NCI-H2196 (cell line): Measurements from ENCODE around the gene NAA35.
"Not testable (repeated sequence)": the region's sequence is repeated elsewhere in the genome, so short reads cannot be mapped to it uniquely, and the experiment has no call there.

Experiments
- DNase-seq: peaks from one replicate; lab custom pipeline; 2025; ENCODE audit not compliant: unreplicated experiment; lab: John Stamatoyannopoulos, UW

Gene NAA35

DNA sequence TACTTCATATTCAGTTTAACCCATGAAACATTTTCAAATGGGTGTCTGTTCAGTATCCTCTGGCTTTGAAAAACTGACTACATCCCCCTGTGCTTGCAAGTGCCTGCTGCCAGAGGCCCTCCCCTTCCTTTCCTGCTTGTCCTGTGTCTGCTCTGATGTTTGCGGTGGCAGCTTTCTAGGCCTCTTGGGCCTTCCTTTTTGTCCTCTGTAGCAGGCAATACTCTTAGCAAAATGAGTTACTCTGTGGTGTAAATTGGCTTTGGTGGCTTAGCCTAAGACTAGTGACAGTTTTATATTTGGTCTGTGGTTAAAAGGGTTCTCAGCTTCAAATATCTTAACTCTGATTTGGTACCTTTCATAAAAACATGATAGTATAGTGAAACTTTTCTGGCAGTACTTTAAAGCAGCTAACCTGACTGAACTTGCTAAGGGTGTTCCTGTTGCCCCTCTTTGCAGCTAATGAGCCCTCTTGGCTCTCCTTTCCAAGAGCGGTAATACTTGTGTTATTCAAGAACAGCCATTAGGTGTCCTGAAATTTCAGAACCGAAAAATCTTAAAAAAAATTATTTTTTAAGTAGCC lies 81.8 kb downstream of the NAA35 start:
- DNase-seq = no peak

DNA sequence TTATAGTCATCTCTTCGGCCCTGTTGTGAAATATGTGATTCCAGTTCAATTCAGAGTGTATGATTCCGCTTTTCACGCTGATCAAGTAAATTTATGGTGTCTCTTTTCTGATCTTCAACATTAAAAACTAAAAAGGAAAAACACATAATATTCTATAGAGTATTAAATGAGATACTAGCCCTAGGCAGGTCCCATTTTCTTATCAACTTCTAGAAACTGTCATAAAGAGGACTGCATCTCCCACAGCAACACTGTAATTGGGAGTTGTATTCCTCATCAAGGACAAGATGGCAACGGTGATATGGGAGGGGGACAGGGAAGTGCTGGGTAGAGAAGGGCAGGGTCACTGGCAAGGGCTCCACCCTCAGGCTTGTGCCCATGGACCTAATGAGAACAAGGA lies 86.8 kb downstream of the NAA35 start:
- DNase-seq = no peak

DNA sequence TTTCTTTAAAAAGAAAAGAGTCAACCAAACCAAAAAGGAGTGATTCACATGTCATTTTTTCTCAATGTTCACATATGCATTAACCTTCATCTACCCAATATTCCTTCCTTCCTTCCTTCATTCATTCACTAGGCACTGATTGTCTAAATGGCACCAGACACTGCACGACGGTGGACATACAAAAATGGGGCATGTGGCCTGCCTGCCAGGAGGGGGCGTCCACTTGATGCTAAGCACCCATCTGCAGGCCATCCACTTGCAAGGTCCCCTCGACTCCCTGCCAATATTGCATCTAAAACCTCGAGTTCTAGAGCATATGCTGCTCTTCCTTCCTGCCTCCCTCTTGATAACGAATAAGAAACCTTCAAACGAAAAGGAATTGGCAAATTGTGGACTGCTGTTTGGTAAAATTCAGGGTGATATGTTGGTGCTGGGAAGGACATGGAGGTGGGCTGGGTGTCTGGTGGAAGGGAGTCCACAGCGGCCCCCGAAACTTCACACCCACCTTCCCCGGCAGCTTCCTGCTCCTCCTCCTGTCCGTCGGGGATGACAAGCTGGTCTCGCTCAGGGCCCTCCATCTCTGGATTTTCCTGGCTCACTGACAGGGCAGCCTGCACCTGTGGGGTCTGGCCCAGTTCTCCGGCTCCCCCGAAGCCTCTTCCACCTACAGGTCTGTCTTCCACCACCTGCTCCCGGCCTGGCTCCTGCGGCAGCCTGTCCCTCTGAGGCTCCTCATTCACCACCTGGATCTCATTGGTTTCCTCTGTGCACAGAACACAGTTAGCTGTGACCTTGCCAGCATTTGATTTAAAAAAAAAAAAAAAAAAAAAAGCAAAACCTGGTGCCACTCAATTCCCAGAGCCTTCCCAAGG lies 94.2 kb downstream of the NAA35 start:
- no peak for DNase-seq

DNA sequence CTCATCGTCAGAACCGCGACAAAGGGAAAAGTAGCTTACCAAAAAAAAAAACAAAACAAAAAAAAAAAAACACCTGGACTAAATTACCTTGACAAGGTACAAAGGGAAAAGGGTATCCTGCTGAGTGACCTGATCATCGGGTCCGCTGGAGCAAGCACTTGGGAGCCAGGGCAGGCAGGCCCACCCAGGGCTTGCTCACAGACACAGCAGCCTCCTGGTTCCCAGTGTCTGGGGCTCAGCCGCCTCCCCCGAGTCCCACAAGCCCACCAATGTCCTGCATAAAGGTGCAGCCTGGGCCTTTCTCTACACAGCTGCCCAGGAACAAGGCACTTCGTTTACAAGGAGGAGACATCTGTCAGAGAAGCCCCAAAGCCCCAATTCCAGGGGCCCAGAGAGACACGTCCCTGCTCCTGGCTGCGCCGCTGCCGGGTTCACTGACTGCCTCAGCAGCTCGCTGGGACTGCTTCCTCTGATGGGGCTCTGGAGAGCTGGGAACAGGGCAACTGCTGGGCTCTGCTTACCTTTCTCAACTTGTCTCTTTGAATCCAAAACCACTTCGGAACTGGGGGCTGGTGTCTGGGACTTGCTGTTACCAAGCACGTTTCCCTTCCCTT lies 95.0 kb downstream of the NAA35 start:
- no peak for DNase-seq

DNA sequence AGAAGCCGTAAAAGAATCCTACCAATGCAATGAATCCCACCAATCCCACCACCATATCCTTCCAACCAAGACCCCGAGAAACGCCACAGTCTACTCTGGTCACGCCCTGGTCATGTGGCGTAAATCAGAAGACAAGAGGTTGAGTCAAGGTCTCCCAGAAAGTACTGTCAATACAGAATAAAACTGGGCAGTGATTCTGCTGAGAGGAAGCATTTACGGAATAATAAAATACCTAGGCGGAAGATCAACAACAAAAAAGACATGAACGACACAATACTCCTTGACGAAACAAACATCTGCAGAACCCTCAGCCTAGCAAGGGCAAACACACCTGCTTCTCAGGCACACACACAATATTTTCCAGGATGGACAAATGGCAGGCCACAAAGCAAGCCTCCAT lies 95.6 kb downstream of the NAA35 start:
- no peak for DNase-seq

DNA sequence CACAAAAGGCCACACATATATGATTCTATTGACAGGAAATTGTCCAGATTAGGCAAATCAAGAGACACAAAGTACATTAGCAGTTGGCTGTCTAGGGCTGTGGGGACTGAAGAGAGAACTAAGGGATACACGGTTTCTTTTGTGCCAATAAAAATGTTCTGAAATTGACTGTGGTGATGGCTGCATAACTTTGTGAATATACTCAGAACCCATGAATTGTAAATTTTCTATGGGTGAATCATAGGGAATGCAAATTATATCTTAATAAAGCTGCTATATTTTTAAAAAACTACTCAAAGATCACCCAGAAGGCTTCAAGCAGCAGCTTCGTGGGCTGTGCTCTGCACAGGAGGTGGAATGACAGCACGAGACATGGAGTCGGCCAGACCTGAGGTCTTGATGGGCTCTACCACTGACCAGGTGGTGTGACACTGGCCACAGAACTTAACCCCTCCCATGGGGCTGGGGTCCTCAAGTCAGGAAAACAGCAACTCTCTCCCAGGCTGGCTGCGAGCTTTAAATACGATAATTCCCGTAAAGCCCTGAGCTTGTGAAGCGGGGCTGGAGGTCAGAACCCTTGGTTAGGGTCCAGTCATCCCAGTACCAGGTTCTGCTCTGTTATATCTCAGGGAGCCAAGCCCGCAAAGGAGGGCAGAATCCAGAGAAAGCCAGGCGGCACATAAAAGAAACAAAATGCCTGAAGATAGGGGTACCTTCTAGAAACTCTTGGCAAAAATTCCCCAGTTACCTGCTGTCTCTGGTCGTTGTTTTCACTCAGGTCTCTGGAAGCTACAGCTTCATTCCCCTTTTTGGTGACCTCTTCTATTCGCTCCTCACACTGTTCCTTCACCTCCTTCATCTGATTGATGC lies 99.3 kb downstream of the NAA35 start:
- no peak for DNase-seq

DNA sequence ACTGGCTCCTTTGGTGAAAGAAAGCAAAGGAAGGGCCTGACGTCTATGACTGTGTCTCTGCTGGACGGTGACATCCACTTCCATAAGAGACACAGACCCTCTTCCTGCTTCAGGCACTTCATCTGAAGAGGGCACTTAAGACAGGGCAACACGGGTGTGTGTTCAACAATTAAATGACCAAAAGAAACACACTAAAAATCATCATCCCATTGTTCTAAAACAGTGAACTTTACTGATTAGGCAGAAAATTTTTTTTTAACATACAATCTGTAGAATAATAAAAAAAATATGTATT lies 99.9 kb downstream of the NAA35 start:
- no peak for DNase-seq

DNA sequence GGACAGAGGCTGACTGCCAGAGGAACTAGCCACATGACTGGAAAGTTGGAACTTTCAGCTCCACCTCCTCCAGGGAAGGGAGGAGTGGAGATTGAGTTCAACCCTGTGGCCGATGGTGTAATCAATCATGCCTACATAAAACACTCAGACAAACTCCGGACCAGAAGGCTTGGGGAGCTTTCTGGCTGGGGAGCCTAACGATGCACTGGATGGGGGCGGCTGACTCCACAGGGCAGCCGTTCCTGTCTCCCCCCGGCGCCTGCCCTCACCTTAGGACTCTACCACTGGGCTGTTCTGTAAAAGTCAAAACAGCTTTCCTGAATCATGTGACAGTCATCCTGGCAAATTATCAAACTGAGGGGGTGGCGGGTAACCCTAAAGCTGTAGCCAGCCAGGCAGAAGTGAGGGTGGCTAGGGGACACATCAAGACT lies 100.4 kb downstream of the NAA35 start:
- DNase-seq = no peak

DNA sequence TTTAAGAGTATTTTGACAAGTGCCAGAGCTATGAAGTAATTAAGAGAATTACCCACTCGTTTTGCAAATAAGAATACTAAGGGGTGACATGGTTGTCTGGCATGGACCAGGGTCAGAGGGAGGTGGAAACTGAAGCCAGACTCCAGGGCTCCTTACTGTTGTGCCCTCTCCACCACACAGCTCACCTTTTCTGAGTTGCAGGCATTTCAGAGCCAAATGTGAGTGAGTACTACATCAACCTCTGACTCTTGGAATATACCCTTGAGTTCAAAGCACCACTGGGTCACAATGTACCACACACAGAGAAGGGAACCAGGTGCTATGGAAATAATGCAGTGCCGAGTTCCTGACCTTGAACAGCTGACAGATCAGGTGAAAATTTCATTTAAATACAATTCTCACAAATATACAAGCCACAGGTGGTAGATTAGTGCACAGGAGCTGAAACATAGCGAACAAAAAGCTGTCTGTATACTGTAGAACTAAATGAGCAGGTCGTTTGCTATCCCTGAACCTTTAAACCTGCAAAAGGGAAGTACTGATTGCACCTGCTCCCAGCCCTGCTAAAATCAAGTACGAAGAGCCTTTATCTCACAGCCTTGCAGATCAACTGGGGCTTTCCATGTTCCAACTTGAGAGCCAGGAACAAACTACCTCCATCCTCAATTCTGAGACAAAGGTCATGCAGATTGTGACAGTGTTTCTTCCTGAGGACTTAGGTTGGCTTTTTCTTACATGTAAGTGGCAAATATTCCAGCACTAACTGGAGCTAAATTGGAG lies 101.4 kb downstream of the NAA35 start:
- DNase-seq = no peak

DNA sequence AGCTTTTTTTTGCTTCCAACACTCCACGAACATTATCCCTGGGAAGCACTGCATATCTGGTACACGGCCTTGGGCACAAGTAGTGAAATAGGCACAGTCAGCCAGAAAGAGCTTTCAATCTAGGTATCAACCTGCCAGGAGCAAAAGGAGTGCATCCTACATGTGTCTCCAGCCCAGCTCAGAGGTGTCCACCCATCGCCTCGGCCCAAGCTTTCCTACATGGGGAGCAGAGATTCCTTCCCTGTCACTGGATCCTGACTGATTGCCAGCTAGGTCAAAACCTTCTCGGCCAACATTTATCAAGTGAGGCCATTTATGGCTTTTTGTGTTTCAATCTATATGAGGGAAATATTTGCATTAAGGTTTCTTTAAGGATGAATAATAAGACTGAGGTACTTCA lies 102.6 kb downstream of the NAA35 start:
- no peak for DNase-seq

DNA sequence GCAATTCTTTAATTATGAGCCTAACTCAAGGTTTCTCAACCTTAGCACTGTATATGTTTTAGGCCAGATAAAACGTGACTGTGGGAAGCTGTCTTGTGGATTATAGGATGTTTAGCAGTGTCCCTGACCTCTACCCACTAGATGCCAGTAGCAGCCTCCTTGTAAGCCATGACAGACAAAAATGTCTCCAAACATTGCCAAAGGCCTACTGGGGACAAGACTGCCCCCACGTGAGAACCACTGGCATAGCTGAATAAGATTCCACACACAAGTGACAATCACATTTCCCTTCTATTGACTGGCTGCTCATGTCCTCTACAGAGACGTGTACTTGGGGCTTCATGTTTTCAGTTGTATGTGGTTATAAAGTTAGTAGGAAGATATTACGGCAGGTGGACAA lies 103.1 kb downstream of the NAA35 start:
- DNase-seq = no peak

DNA sequence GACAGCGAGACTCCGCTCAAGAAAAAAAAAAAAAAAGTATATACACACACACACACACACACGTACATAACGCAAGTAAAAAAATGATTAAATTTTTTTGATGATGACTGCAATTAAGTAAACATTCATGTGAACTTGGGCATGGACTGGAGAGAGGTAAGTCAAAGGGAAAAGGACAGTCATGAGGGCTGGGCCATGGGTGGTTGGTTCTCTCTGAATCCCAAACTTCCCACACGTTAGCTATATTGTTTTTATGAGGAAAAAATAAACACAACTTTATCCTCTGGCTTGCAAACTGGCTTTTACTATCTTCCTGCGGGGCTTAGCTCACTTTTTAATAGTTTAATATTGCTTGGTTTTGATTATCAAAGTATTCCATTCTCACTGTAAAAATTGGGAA lies 104.7 kb downstream of the NAA35 start:
- DNase-seq = no peak

DNA sequence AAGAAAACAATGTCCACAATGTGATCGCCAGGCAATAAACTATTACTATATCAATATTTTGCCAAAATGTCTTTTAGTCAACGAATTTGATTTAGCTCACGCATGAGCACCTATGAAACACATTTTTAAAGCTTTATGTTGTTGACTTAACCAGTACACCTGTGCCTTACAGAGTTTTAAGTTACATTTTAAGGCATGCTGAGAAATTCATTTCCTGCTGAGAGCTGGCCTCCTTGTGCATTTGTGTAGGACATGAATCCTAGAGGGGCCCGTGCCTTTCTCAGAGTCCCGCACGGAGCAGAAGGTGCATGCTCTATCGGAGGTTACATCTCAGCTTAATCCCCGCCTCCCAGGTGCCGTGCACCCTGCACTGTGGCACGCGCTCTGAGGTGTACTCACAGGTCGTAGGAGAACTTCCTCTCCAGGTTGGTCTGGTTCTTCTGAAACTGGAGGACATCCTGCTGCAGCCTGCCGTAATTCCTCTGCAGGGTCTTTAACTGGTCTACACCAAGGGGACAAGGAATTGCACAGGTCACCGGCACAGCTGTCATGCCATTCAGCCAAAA lies 105.2 kb downstream of the NAA35 start:
- DNase-seq = no peak

DNA sequence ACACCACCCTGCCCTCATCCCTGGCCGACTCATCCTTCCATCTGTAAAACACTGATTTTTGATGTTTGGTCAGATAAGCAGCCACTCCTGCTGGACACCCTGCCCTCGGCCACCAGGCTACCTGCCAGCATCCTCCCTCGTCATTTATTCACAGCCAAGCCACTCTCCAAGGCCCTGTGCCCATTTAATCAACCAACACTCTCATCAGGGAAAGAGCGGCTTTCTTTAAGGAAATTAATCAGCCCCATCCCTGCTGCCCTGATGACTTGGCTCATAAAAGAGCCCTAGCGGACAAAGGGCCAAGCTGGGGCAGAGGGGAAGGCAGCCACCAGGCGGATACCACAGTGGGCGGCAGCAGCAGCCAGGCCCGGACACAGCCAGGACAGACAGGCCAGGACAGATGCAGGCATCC lies 106.0 kb downstream of the NAA35 start:
- DNase-seq = no peak

DNA sequence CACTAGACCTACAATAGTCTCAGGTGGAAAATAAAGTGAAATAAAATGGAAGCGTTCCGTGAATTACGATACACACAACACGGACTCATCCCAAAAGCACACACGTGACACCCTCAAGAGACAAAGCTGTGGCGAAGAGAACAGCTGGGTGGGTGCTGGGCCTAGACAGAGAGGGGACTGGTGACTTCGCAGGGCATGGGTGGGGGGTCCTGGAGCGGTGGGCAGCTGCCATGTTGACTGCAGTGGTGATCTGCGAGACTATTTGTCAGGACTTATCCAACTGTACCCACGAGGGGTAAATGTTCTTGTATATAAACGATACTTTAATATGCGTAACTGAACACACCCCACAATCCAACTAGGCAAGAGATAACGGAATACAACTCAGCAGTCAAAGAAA lies 106.4 kb downstream of the NAA35 start:
- no peak for DNase-seq

DNA sequence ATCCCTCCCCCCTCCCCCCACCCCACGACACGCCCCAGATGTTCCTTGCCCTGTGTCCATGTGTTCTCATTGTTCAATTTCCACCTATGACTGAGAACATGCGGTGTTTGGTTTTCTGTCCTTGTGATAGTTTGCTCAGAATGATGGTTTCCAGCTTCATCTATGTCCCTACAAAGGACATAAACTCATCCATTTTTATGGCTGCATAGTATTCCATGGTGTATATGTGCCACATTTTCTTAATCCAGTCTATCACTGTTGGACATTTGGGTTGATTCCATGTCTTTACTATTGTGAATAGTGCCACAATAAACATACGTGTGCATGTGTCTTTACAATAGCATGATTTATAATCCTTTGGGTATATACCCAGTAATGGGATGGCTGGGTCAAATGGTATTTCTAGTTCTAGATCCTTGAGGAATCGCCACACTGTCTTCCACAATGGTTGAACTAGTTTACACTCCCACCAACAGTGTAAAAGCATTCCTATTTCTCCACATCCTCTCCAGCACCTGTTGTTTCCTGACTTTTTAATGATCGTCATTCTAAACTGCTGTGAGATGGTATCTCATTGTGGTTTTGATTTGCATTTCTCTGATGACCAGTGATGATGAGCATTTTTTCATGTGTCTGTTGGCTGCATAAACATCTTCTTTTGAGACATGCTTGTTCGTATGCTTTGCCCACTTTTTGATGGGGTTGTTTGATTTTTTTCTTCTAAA lies 107.2 kb downstream of the NAA35 start:
- DNase-seq = not testable (repeated sequence)

DNA sequence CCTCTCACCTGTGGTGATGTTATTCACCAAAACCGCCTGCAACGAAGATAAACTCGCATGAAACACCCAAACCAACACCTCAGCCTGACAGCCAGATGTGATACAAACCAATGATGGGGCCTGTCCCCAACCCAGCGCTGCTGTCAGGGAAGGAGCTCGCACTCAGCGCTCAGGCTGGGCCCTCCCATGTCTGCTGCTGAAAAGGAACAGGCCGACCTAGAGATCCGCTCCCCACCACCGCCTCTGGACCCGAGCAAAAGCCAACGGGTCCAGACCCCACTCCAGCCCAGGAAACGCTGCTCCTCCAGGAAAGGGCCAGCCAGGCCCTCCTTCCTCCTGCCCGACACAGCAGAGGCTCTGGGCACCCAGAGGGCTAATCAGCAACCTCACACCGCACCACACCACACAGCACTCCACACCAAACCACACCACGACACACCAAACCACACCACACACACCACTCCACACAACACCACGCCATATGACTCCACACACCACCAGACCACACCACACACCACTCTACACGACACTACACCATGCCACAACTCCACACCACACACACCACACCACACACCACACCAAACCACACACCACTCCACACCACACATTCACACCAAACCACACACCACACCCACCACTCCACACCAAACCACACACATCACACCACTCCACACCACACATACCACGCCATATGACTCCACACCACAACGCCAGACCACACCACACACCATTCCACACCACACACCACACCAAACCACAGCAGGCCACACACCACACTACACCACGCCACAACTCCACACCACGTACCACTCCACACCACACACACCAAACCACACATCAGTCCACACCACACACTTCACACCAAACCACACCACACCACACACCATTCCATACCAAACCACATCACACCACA lies 111.9 kb downstream of the NAA35 start:
- DNase-seq = no peak

DNA sequence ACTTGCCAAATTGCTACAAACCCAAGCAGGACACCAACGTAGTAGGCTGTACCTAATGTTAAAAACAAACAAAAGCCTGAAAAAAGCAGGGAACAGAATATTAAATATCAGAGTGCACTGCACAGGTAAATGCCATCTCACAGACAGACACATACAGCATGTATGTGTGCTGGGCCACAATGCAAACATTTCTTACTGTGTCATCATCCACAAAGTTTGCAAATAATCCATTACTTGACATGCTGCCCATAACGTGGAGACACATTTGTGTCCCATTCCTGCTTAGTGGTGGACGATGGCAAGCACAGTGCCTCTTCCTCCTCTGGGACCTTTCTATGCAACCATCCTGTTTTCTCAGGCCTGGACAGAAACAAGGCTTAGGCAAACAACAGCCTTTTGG lies 113.7 kb downstream of the NAA35 start:
- DNase-seq = no peak

DNA sequence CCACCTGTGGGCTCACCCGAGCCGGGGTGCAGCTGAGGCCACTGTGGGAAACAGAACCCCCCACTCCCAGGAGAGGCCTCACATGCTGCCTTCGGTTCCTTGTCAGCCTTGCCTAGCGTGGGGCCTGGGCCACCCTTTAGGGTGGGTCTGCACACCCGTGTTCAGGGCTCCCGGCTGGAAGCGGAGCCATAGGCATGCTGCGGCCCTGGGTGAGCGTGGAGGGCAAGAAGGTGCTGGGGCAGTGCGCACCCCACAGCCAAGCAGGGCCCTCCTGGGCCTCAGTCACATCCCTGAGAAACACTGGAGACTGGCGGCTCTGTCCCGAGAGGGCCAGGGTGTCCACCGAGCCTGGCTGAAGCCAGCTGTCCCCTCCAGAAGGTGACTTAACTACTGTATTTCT lies 116.5 kb downstream of the NAA35 start:
- DNase-seq = no peak
